Retina (tissue), 1 donor: Measurements from ENCODE around the gene POLR2L.

Experiments used
- DNase-seq: peaks from one replicate; pipeline ENCODE4 v3.0.0-alpha.2; 2016

The POLR2L gene

DNA sequence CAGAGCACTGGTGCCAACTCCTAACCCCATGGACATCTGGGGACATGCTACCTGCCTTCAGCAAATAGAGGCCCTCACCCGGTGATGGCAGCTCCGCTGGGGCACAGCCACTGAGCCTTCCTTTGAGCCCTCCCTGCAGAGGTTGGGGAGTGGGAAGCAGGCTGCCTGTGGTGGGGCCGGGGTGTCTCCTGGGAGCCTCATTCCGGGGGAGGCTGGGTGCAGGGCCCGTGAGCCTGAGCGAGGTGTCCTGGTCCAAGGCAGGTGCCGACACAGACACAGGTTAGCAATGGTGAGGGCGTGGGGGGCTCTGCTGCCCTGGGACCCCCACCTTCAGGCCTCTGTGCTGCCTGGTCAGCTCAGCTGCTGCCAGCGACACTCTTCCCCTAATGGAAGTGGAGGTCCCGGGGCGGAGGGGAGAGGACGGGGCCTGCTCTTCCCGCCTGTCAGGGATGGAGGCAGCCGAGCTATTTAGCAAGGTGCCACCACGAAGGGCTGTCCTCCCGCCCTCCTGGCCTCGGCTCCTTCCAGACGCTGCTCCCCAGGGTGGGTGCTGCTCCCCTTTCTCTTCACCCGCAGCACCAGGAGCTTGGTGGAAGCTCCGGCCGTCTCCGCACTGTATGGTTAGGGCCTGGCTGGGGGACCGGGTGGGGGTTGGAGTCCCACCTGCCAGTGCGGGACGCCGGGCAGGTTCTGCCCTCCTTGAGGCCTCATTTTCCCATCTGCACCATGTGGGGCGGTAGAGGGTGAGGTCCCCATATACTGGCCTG lies 11.5 kb upstream of the POLR2L start:
- DNase-seq = peak; percentile 45

- DNase-seq = no peak
Measured at GRCh38 chr11:852762-853161, 10.4 kb upstream of the POLR2L start.

DNA sequence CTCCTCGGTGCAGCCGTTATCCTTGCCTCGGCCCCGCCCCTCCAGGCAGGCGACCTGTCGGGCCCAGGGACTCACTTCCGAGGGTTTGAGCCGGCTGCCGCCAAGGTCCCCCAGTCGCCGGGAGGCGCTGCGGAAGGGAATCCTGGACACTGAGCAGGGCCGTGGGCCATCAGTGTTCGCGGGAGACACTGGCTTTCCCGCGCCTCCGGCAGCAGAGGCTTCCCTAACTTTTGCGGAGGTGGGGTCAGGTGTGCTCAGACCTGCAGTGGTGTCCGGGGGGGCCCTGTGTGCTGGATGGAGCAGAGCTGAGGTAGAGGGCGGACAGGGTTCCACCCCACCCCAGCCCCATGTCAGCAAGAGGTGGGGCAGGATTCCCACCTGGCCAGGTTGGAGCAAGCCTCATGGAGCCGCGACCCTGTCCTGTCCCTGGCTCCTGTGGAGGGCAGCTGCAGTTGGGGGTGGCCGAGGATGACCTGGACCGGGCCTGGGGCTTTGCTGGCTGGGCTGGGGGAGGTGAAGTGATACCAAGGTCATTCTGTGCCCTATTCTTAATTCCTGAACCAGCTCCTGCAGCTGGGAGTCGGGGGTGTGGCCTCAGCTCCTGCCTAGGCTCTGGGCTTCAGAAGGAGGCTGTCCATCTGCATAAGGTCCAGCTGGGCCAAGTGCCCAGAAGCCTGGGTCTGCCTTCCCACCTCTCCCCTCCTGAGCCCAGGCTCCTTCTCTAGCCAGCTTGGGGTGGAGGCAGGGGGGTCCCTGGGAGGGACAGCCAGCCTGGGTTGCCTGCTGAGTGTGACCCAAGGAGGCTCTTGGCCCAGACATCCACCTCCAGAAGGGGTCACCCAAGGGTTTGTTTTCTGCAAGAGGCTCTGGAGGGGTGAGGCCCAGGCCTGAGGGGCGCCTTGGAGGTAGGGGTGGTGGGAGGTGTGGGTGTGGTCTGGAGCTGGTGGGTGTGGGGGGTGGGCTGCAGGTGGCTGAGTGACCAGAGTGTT lies 8.7 kb upstream of the POLR2L start:
- DNase-seq = peak; percentile 47

- DNase-seq = peak; percentile 69
Measured at GRCh38 chr11:849951-850774, 7.8 kb upstream of the POLR2L start.

DNA sequence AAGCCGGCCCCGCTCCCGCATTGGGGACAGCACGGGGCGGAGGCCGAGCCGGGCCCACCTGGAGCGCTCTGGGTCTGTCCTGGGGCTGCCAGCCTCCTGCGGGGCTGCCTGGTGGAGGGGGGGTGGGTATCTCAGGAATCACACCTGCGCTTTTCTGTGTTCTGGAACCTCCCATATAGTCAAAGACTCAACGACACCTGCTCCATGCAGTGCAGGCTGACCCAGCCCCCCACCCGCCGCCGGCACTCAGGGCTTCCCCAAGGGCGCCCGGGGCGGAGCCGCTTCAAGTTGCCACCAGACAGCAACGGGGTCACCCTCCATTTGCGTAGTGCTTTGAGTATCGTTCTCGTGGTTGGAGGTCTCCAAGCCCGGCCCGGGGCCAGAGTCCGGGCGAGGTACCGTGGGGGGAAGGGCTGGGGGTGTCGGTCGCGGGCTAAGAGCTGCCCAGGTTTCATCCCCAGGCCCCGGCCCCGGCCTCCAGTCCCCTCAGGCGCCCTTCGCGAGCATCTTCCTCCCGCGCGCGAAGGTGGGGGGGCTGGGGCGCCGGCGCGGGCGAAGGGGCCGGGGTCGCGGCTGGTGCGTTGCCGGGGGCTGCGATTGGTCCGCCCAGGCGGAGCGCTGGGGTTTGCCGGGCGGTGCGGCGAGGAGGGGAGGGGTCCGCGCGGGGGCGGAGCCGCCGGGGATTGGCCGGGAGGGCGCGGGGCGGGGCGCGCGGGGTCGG lies 6.9 kb upstream of the POLR2L start:
- peak; percentile 82 for DNase-seq

DNA sequence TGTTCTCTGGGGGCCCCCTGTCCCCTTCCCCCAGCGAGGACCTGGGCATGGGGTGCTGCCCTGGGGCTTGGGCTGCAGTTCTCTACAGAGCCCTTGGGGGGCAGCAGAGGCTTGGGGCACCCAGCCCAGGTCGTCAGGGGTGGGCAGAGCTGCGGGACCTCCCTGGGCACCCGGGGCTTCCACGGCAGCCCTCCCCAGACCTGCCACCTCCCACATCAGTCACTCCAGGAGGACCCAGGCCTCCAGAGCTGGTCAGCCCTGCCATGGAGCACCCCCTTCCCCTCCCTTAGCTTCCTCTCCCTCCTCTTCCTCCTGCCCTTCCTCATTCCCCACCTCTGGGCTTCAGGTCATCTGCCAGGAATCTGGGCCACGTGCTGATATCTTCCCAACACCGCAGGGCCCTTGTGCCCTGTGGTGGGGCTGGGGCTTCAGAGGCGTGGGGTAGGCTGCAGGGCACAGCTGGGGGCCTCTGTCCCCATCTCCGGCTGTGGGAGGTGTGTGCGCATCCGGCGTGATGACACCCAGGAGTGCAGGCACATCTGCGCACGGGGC lies 6.1 kb upstream of the POLR2L start:
- DNase-seq = peak; percentile 67

- no peak for DNase-seq
Measured at GRCh38 chr11:847876-848275, 5.5 kb upstream of the POLR2L start.

GRCh38 chr11:846496-847098 lies 4.3 kb upstream of the POLR2L start:
- no peak for DNase-seq

- peak; percentile 45 for DNase-seq
Measured at GRCh38 chr11:845872-846495, 3.7 kb upstream of the POLR2L start.

DNA sequence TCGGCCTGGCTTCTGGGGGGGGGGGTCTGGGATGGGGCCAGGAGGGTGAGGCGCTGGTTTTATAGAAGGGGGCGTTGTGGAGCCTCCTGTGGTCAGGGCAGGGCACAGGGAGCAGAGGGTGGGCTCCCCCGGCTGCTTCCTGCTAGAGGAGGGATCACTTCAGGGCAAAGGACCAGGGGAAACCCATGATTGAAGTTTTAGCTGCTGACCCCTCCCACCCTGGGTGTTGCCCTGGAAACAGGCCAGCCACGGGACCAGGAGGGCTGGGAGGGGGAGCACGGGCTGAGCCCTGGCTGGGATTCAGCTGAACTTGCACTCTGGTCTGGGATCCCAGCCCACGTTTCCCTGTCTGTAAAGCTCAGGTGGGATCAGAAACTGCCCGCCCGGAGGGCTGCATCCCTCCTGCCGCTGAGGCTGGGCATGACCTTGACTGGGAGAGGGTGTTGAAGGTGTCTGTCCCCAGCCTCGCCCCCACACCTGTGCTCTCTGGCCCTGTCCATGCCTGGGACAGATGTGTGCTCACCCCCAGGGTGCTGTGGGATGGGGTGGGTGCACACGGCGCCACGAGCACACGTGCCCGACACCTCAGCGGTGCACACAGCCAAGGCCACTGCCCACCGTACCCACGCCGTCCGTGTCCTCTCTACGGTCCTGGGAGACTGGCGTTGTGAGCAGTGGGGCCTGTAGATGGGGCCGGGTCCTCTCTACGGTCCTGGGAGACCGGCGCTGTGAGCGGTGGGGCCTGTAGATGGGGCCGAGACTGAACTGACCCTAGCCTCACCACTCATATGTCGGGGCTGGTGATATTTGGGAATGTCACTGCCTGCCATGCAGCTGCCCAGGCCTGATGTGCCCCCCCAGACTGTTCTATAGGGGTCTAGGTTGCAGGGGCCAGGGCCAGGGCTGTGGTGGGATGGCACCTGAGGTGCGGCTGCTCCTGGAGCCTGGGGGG lies 2.6 kb upstream of the POLR2L start:
- DNase-seq = peak; percentile 59

GRCh38 chr11:843818-844692 lies 1.7 kb upstream of the POLR2L start:
- DNase-seq = peak; percentile 42

- DNase-seq = peak; percentile 55
Measured at GRCh38 chr11:843086-843734, 881 bp upstream of the POLR2L start.

- peak; percentile 57 for DNase-seq
Measured at GRCh38 chr11:841981-842369, 354 bp downstream of the POLR2L start.

- DNase-seq = no peak
Measured at GRCh38 chr11:839875-840617, 2.3 kb downstream of the POLR2L start.

- no peak for DNase-seq
Measured at GRCh38 chr11:839280-839623, 3.1 kb downstream of the POLR2L start.

GRCh38 chr11:838441-839279 lies 3.7 kb downstream of the POLR2L start:
- no peak for DNase-seq

GRCh38 chr11:837990-838307 lies 4.4 kb downstream of the POLR2L start:
- DNase-seq = no peak
